GM19372 (cell line): ENCODE measurements around the gene CDKL4.
"Not testable (repeated sequence)": the region's sequence is repeated elsewhere in the genome, so short reads cannot be mapped to it uniquely, and the experiment has no call there.

Experiments
- ATAC-seq: cut with Tn5 transposase; IDR thresholded peaks from one replicate; pipeline ENCODE4 v1.9.1; 2021; ENCODE audit warnings: mild to moderate bottlenecking, low read depth, moderate library complexity; ENCODE audit not compliant: unreplicated experiment

The CDKL4 gene

DNA sequence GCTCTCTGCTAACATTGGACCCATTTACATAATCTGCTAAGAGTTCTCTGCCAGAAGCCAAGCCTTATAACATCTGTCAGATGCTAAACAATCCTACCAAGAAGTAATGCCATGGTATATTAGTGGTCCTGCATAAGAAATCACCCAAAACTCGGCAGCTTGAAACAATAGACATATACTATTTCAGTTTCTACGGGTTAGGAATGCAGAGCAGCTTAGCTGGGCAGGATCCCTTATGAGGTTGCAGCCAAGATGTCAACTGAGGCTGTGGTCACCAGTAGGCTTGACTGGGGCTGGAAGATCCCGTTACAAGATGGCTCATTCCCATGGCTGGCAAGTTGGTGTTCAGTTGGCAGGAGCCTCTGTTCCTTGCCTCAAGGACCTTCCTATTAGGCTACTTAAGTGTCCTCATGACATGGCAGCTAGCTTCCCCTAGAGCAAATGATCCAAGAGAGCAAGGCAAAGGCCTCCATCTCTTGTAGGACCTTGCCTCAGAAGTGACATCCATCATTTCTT lies 97.8 kb downstream of the CDKL4 start:
- ATAC-seq: no peak

GRCh38 chr2:39144416-39144815 lies 99.4 kb downstream of the CDKL4 start:
- no peak for ATAC-seq

DNA sequence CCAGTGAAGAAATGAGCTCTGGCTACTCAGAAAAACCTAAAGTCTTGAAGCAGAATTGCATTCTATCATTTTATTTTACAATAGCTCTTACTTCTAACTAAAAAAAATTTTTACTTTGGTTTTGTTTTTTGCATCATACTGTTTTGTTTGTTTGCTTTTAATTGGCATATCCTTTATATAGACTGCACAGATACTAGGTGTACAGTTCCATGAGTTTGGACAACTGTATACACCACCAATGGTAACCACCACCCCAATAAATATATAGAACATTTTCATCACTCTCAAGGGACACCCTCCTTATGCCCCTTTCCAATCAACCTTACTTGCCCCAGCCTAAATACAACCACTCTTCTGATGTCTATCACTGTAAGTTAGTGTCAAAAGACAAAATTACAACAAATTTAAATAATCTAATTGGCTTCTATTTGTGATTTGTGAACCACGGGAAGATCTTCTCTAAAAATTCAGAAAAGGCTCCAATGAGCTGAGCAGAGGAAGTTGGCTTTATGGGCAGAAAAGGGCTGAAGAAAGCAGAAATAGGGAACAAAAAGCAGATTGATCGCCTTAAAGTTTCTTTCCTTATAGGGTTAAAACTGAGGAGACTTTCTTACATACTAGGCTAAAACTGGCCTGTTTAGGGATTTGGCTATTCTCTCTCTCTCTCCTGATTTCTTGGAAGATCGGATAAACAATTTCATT lies 100.7 kb downstream of the CDKL4 start:
- no peak for ATAC-seq

DNA sequence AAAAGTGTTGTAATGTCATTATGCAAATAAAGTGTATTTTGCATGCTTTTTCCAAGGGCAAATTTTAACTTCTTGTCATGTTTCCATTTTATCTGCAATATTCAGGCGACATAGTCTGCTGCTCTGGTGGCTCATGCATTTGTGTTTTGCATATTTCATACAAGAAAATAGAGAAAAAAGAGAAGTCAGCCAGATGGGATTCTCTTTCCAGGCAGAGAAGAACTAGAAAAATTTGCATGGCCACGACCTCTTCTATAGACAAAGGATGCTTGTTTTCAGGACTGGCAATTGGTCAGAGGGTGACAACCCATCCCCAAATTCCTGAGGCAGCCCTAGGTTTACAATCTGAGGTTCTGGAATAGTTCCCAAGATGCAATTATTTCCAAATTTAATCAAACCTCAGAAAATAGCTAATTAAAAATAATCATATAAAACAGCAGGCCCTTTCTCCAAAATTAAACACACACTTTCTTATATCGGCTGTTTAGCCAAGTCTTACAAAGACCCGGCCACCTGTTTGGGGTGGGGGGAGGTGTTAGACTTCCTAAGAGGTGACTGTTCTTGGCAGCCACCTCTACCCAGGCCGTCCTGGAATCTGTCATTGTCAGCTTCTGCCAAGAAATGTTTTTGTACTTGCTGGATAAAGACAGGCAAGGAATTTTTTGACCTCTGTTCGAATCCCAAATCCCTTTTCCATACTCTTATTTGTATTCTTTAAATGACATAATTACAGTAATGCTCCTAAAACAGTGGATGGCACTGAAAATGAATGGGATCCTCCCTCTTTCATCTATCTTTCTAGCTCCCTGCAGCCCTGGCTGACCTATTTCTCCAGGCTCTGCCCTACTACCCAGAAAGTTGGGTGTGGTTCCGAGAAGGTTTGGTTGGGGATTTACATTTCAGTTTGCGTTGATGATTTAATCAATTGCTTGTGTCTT lies 102.2 kb downstream of the CDKL4 start:
- no peak for ATAC-seq

DNA sequence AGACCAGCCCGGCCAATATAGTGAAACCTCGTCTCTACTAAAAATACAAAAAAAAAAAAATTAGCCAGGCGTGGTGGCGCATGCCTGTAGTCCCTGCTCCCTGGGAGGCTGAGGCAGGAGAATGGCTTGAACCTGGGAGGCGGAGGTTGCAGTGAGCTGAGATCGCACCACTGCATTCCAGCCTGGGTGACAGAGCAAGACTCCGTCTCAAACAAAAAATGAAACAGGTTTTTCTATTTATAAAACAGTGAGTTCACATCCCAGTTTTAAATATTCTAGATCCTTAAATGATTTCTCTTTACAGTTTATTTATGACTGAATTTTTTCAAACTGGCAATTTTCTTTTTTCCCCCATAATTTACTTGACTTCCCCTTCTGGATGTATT lies 102.8 kb downstream of the CDKL4 start:
- not testable (repeated sequence) for ATAC-seq

DNA sequence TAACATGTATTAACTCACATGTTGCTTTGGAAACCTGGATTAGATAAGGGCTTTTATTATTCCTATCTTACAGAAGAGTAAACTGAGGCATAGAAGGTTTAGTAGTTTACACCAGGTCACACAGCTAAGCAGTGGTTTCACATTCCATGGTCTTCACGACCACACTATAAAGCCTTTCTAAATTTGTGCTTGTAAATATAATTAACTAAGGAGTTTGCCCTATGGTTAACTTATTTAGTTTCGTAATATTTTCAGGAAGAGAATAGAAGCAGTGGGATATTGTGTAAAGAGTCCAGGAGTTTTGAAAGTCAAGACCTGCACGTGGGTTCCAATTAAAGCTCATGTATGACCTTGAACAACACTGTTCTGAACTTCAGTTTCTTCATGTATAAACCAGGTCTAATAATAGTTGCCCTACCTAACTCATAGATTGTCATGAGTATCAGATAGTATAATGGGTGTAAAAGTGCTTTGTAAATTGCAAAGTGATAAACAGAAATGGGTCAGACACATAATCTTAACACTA lies 103.4 kb downstream of the CDKL4 start:
- no peak for ATAC-seq

GRCh38 chr2:39139511-39140237 lies 104.1 kb downstream of the CDKL4 start:
- no peak for ATAC-seq

DNA sequence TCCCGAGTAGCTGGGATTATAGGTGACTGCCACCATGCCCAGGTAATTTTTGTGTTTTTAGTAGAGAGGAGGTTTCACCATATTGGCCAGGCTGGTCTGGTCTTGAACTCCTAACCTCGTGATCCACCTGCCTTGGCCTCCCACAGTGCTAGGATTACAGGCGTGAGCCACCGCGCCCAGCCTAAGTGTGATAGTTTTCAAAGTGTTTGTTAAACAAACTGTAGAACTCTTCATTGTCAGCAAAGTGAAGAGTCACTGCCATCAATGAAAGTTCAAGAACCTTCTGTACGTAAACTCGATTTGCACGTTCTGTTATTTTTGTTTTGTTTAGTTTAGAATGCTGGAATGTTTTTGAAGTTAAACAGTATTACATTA lies 104.9 kb downstream of the CDKL4 start:
- ATAC-seq: no peak

DNA sequence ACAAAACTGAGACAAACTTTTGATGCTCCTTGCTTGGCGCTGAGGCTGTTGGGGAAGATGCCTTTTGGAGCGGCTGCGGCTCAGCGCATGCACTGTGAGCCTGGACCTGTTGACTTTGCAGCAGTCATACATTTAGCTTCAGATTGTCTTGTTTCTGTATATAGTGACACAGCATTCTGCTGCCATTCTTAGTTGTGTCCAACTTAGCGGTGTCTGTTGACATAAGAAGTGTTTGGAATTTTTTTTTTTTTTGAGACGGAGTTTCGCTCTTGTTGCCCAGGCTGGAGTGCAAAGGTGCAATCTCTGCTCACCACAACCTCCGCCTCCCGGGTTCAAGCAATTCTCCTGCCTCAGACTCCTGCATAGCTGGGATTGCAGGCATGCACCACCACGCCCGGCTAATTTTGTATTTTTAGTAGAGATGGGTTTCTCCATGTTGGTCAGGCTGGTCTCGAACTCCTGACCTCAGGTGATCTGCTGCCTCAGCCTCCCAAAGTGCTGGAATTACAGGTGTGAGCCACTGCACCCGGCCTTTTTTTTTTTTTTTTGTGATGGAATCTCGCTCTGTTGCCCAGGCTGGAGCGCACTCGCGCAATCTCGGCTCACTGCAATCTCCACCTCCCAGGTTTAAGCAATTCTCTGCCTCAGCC lies 105.5 kb downstream of the CDKL4 start:
- ATAC-seq: not testable (repeated sequence)

- ATAC-seq: no peak
Measured at GRCh38 chr2:39136799-39137198, 107.0 kb downstream of the CDKL4 start.

- ATAC-seq: no peak
Measured at GRCh38 chr2:39135690-39136259, 108.0 kb downstream of the CDKL4 start.

DNA sequence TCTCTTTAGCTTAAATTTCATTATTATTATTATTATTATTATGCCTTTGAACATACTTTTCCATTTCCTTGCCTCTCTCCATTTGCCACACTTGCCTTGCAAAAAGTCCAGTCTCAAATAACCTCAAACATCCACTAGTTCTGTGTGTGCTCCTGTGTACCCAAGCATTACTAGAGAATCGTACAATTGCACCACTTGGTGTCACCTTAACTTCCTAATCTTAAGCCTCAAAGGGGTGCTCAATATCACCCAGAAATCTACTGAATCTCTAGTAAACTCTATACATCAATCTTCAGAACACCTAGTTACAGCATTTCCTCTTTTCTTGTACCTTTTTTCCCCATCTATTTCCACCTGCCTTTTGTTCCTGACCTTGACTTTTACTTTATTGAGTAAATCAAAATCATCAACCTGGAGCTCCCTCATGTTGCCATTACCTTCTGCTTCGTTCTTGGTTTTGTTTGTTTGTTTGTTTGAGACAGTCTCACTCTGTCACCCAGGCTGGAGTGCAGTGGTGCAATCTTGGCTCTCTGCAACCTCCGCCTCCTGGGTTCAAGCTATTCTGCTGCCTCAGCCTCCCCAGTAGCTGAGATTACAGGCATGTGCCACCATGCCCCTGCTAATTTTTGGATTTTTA lies 110.4 kb downstream of the CDKL4 start:
- no peak for ATAC-seq

GRCh38 chr2:39128919-39129391 lies 114.8 kb downstream of the CDKL4 start:
- ATAC-seq: peak; percentile 41

- ATAC-seq: no peak
Measured at GRCh38 chr2:39127973-39128372, 115.8 kb downstream of the CDKL4 start.
